Mucosa of rectum (tissue), 2 donors: Measurements from ENCODE around the gene ATAD3B.
A peak's percentile ranks its signal among the peaks of the same experiment; 100 is the strongest.
"Not testable (repeated sequence)": the region's sequence is repeated elsewhere in the genome, so short reads cannot be mapped to it uniquely, and the experiment has no call there.

Experiments
- H3K27ac ChIP-seq, 2 donors: one replicate each; pipeline ENCODE4 v1.7.0; 2013; ENCODE audit warnings: inconsistent platforms in 2 of 2, low read depth in 2 of 2, low read length in 2 of 2
- H3K27me3 ChIP-seq, 2 donors: one replicate each; pipeline ENCODE4 v1.7.0; 2013; ENCODE audit warnings: low read length in 2 of 2; ENCODE audit not compliant: control insufficient read depth in 2 of 2, insufficient read depth in 2 of 2
- H3K36me3 ChIP-seq, 2 donors: one replicate each; pipeline ENCODE4 v1.7.0; 2013; ENCODE audit warnings: low read length in 2 of 2; ENCODE audit not compliant: control insufficient read depth in 2 of 2, insufficient read depth in 2 of 2
- H3K4me1 ChIP-seq, 2 donors: one replicate each; pipeline ENCODE4 v1.7.0; 2013; ENCODE audit warnings: low read length in 2 of 2, mild to moderate bottlenecking in 1 of 2; ENCODE audit not compliant: control insufficient read depth in 2 of 2, insufficient read depth in 2 of 2
- H3K4me3 ChIP-seq, 2 donors: one replicate each; pipeline ENCODE4 v1.7.0; 2013; ENCODE audit warnings: low read length in 2 of 2
- H3K9ac ChIP-seq, 2 donors: one replicate each; pipeline ENCODE4 v1.7.0; 2013; ENCODE audit warnings: low read length in 2 of 2, low read depth in 1 of 2, mild to moderate bottlenecking in 1 of 2
- H3K9me3 ChIP-seq, 2 donors: one replicate each; pipeline ENCODE4 v1.7.0; 2013; ENCODE audit warnings: low read length in 2 of 2; ENCODE audit not compliant: control insufficient read depth in 2 of 2
- donor health status: healthy.
- donor health status: Normal muscosa, but diverticular disease.

ATAD3B gene

DNA sequence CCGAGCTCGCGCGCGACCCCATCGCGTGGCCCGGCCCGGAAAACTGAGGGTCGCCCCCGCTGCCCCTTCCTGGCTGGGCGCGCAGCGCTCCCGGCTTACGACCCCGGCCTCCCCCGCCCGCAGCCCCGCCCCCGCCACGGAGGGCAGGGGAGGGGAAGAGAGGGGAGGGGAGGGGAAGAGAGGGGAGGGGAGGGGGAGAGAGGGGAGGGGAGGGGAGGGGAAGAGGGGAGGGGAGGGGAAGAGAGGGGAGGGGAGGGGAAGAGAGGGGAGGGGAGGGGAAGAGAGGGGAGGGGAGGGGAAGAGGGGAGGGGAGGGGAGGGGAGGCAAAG lies 43.8 kb upstream of the ATAD3B start:
- H3K4me3 ChIP-seq = no peak overlapping the region
- no peak overlapping the region for H3K9ac ChIP-seq
- H3K27ac ChIP-seq = no peak overlapping the region
- peaks cover 16 to 18% of the 10 kb centered on the region in 2 donors for H3K4me1 ChIP-seq
- peaks cover 2 to 3% of the 10 kb centered on the region in 2 donors for H3K27me3 ChIP-seq
- H3K9me3 ChIP-seq = no peaks in the 10 kb centered on the region
- no peaks in the 10 kb centered on the region for H3K36me3 ChIP-seq

DNA sequence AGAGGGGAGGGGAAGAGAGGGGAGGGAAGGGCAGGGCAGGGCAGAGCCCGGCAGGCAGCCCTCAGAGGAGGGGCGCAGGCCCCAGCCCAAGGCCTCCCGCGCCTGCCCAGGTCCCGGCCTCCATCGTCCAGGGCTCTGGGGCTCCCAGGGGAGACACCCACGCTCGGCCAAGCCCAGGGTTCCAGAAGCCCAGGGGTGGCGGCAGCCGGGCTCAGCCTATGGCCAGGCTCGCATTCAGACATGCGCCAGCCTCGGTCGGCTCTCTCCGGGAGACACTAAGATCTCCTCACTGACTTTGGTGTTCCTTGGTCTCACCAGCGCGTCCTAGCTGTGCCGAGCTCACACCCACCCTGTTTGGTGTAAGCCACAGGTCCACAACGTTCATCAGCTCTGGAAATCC lies 43.4 kb upstream of the ATAD3B start:
- Histone ChIP-seq H3K27me3 (peaks cover 2 to 3% of the 10 kb centered on the region in 2 donors), H3K4me1 (peaks cover 17 to 21% of the 10 kb centered on the region in 2 donors), H3K4me3 (no peak overlapping the region), H3K36me3 (no peaks in the 10 kb centered on the region), H3K9ac (no peak overlapping the region), H3K9me3 (no peaks in the 10 kb centered on the region), H3K27ac (no peak overlapping the region)

DNA sequence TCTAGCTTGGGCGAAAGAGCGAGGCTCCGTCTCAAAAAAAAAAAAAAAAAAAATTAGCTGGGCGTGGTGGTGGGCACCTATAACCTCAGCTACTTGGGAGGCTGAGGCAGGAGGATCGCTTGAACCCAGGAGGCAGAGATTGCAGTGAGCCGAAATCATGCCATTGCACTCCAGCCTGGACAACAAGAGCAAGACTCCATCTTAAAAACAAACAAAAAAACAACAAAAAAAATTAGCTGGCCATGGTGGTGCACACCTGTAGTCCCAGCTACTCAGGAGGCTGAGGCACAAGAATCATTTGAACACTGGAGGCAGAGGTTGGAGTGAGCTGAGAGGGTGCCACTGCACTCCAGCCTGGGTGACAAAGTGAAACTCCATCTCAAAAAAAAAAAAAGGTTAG lies 42.6 kb upstream of the ATAD3B start:
- H3K27me3 ChIP-seq, H3K36me3 ChIP-seq, H3K9ac ChIP-seq, H3K27ac ChIP-seq, H3K4me3 ChIP-seq, H3K9me3 ChIP-seq: not testable (repeated sequence)
- peaks cover 25 to 29% of the 10 kb centered on the region in 2 donors for H3K4me1 ChIP-seq

DNA sequence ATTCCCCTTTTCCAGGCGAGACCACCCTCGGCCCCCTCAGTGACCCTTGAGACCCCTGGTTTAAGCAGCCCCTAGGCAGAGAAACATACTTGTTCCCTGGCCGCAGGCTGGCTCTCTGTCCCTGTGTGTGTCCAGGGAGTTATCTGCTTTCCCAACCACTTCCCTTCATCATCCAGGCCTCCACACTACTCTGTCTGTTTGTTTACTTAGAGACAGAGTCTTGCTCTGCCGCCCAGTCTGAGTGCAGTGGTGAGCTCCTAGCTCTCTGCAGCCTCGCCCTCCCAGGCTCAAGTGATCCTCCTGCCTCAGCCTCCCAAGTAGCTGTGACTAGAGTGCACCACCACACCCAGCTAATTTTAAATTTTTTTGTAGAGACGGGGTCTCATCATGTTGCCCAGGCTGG lies 41.9 kb upstream of the ATAD3B start:
- H3K4me3 ChIP-seq = no peak overlapping the region
- no peaks in the 10 kb centered on the region for H3K9me3 ChIP-seq
- no peak overlapping the region for H3K9ac ChIP-seq
- peaks cover 32 to 36% of the 10 kb centered on the region in 2 donors for H3K4me1 ChIP-seq
- peak overlapping the region; percentile 66 to 93 for H3K27ac ChIP-seq
- H3K36me3 ChIP-seq = no peaks in the 10 kb centered on the region
- H3K27me3 ChIP-seq = peaks cover 2 to 3% of the 10 kb centered on the region in 2 donors

DNA sequence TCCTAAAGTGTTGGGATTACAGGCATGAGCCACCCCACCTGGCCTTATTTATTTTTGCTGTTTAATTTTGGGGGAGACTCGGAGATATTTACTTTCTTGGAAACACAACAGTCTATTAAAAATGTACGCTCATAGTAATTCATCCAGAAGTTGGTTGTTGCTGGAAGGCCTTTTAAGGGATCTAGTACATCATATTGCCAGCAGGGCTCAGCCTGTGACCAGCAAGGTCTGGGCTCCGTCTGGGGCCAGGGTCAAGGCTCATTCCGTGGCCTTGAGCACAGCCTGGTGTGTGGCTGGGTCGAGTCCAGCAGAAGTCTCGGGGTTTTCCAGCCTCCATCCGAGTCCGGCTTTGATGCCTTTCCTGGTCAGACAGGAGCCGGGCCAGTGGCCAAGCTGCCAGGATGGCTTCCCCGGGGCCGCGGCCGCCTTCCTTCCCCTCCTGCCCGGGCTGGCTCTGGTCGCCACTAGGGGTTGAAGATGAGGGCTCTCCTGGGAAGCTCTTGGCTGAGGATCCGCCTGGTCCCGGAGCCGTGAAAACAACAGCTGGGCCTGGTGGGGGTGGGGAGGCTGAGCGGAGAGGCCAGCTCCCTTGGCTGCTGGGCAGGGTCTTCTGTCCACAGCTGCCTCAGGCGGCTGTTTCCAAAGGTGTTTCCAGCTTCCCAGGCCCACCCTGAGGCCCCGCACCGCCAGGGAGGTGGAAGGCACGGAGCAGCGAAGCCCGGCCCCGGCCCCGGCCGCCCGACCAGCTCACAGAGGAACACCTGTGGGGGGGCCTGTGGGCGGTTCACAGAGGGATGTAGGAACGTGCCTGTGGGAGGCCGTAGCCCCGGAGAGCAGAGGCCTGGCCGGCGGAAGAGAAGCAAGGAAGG lies 41.2 kb upstream of the ATAD3B start:
- H3K4me1 ChIP-seq = peaks cover 38 to 43% of the 10 kb centered on the region in 2 donors
- peak overlapping the region; percentile 66 to 93 for H3K27ac ChIP-seq
- no peaks in the 10 kb centered on the region for H3K9me3 ChIP-seq
- no peak overlapping the region for H3K9ac ChIP-seq
- no peak overlapping the region for H3K4me3 ChIP-seq
- peaks cover 5 to 6% of the 10 kb centered on the region in 2 donors for H3K27me3 ChIP-seq
- H3K36me3 ChIP-seq = no peaks in the 10 kb centered on the region

DNA sequence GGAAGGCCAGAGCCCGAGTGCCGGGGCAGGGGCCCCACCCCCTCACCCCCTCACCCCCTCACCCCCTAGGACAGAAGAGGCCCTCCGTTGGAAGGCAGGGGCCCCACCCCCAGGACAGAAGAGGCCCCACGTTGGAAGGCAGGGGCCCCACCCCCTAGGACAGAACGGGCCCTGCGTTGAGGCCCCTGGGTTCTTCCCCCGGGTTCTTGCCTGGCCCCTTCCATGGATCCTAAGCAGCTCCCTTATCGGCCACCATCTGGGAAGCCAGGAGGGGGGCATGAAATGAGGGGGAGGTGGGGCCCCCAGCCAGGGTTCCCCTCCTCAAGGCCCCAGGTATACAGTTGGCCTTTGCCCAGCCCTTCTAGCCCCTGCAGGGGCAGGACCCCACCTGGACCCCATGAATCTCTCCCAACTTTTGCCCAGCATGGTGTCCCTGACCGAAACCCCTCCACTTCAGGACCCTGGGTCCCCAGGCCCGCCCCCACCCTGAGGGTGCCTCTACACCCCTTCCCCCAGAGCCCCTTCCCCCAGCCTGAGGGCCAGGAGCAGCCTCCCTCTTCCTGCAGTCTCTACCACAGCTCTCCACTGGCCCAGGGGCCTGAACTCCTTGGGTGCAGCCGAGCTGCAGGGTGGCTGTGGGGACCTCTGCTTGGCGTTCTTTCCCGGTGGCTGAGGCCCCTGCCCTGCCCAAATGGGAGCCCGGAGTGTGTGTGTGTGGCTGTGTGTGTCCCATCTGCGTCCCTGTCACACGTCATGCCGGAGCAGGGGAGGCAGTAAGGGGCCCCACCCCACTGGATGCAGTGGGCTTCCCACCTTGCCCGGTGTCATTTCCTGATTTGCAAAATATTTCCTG lies 40.3 kb upstream of the ATAD3B start:
- Histone ChIP-seq H3K27ac (peak overlapping the region; percentile 92 to 93), H3K9me3 (no peaks in the 10 kb centered on the region), H3K27me3 (peaks cover 5 to 7% of the 10 kb centered on the region in 2 donors), H3K4me1 (peaks cover 43 to 48% of the 10 kb centered on the region in 2 donors), H3K4me3 (peak overlapping the region in 1 of 2 donors; percentile 22), H3K36me3 (no peaks in the 10 kb centered on the region), H3K9ac (peak overlapping the region in 1 of 2 donors; percentile 65)

DNA sequence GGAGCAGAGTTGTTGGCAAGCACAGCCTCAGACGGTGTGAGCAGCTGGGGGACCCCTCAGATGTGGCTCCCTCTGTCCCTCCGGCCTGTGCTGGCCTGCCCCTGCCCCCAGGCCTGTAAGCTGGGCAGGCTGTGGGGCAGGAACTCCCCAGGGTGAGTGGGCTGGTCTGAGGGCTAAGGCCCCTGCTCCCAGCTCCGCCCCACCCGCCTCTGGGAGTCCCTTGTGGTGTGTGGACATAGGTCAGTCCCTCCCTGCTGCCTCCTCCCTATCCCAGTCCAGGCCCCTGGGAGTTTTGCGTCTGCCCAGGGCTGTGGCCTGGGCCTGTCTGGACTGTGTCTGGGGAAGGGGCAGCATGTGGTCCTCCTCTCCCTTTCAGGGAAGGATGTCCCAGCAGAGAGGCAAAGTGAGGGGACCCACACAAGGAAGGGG lies 39.7 kb upstream of the ATAD3B start:
- peak overlapping the region; percentile 52 to 65 for H3K9ac ChIP-seq
- H3K4me3 ChIP-seq = peak overlapping the region; percentile 22 to 41
- H3K27me3 ChIP-seq = peaks cover 5 to 7% of the 10 kb centered on the region in 2 donors

DNA sequence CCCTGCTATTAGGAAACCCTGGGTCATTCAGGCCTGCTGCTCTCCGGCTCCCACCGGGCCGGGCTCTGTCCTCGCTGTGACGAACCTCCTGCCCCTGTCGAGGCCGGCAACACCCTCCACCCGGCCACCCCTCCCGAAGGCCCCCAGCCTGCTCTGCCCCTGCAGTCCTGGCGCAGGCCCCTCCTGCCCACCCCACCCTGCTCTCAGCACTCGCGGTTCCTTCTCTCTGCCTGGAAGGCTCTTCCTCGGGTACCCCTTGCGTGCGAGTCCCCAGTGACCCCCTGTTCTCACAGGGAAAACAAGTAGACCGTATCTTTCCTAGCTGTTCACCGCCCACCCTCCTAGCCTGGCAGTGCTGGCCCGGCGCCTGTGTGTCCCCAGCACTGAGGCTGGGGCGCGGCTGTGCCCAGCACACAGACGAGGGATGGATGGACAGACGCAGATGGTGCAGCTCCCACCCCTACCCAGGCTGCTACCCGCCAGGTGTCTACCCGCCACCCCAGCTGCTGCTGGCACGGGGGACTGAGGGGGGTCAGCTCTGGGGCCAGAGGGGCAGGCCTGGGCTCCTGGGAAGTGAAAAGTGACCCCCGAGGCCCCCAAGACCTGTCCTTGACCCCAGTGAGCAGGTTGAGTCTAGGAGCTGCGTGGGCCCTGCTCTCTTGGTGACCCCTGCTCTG lies 39.2 kb upstream of the ATAD3B start:
- peaks cover 6 to 7% of the 10 kb centered on the region in 2 donors for H3K27me3 ChIP-seq
- no peaks in the 10 kb centered on the region for H3K36me3 ChIP-seq
- peaks cover 51 to 55% of the 10 kb centered on the region in 2 donors for H3K4me1 ChIP-seq
- peak overlapping the region; percentile 25 to 41 for H3K4me3 ChIP-seq
- no peaks in the 10 kb centered on the region for H3K9me3 ChIP-seq
- H3K27ac ChIP-seq = peak overlapping the region; percentile 92 to 93
- peak overlapping the region; percentile 52 to 65 for H3K9ac ChIP-seq

More for the DNA sequence above, 39.7 kb upstream of the ATAD3B start:
- Histone ChIP-seq H3K27ac (peak overlapping the region; percentile 92 to 93), H3K36me3 (no peaks in the 10 kb centered on the region), H3K9me3 (no peaks in the 10 kb centered on the region), H3K4me1 (peaks cover 47 to 53% of the 10 kb centered on the region in 2 donors)

DNA sequence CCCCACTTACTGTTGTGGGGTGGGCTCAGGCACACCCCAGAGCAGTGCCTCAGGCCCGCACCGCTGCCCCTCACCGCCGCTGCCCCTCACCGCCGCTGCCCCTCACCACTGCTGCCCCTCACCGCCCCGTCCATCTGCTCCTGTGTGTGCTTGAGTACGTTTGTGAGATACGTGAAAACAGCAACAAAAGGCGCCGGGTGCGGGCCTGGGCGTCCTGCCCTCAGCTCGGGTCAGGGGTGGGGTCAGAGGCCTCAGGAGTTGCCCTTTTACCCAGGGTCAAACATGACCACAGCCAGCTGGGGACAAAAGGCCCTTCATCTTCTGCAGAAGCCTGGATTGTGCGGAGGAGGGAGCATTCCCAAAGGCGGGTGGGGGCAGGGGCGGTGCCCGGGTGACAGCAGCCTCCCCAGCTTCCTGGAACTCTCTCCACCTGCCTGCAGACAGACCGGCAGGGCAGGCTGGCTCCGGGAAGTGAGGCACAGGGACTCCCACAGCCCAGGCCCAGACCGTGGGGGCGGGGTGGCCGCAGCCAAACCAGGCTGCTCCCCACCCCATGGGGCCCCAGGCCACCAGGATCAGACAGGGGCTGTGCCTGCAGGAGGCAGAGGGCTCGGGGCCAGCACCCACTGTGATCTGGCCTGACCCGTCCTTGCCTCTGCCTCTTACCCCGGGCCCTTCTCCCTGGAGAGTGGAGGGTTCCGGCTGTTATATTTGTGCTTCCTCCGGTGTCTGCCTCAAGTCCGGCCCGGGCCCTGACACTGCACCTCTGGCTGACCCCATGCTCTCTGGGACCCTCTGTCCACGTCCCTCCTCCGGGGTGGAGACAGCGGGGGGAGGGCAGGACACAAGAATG lies 38.4 kb upstream of the ATAD3B start:
- no peaks in the 10 kb centered on the region for H3K36me3 ChIP-seq
- no peaks in the 10 kb centered on the region for H3K9me3 ChIP-seq
- H3K4me3 ChIP-seq = peak overlapping the region; percentile 25 to 44
- H3K27me3 ChIP-seq = peaks cover 6% of the 10 kb centered on the region in 2 donors
- peak overlapping the region; percentile 68 to 73 for H3K9ac ChIP-seq
- H3K27ac ChIP-seq = peak overlapping the region; percentile 92 to 93
- H3K4me1 ChIP-seq = peaks cover 57 to 63% of the 10 kb centered on the region in 2 donors
